ENCODE measurements around the gene PPP3CA.

DNA sequence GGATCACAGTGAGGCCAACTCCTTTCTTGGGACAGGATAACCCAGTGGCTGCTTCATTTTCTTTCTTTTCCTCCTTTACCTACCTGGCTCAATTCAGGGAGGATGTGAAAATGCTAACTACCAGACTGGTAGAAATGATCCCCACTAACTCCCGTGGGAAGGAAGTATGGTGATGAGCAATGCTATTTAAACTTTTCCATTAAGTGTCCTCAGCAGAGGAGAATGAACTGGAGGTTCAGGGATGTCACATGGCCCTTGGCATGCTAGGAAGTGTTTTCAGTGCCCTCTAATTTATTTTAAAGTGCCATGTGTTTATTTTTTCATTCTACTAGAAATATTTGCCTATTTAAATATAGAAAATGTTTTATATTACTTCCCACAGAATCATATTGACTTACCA is 363.9 kb downstream of the PPP3CA start:
- no peak for TF ChIP-seq POLR2A (IDR thresholded peaks at IDR 0.05; ENCODE audit: insufficient read depth in 1 of 2, low read depth in 2 of 2, low read length in 2 of 2)
- TF ChIP-seq EP300 (IDR thresholded peaks at IDR 0.05; ENCODE audit: low read depth in 2 of 2, low read length in 2 of 2): no peak
- no peak for TF ChIP-seq EP300 (CRISPR knock-in tag; IDR thresholded peaks at IDR 0.05; ENCODE audit: borderline replicate concordance)
- TF ChIP-seq, protein P1, sequence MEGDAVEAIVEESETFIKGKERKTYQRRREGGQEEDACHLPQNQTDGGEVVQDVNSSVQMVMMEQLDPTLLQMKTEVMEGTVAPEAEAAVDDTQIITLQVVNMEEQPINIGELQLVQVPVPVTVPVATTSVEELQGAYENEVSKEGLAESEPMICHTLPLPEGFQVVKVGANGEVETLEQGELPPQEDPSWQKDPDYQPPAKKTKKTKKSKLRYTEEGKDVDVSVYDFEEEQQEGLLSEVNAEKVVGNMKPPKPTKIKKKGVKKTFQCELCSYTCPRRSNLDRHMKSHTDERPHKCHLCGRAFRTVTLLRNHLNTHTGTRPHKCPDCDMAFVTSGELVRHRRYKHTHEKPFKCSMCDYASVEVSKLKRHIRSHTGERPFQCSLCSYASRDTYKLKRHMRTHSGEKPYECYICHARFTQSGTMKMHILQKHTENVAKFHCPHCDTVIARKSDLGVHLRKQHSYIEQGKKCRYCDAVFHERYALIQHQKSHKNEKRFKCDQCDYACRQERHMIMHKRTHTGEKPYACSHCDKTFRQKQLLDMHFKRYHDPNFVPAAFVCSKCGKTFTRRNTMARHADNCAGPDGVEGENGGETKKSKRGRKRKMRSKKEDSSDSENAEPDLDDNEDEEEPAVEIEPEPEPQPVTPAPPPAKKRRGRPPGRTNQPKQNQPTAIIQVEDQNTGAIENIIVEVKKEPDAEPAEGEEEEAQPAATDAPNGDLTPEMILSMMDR (CRISPR knock-in tag; IDR thresholded peaks at IDR 0.05): no peak
- no peak for TF ChIP-seq ZNF546 (CRISPR knock-in tag; conservative IDR thresholded peaks at IDR 0.05)
- TF ChIP-seq TCF7 (IDR thresholded peaks at IDR 0.05; ENCODE audit: low read depth): no peak
- no peak for TF ChIP-seq ZNF24 (IDR thresholded peaks at IDR 0.05)
- no peak for TF ChIP-seq TAF15 (IDR thresholded peaks at IDR 0.05; ENCODE audit: low read depth, low read length, poor library complexity, severe bottlenecking)
- TF ChIP-seq BHLHE40 (IDR thresholded peaks at IDR 0.05; ENCODE audit: low read length): no peak
- TF ChIP-seq, protein P2, sequence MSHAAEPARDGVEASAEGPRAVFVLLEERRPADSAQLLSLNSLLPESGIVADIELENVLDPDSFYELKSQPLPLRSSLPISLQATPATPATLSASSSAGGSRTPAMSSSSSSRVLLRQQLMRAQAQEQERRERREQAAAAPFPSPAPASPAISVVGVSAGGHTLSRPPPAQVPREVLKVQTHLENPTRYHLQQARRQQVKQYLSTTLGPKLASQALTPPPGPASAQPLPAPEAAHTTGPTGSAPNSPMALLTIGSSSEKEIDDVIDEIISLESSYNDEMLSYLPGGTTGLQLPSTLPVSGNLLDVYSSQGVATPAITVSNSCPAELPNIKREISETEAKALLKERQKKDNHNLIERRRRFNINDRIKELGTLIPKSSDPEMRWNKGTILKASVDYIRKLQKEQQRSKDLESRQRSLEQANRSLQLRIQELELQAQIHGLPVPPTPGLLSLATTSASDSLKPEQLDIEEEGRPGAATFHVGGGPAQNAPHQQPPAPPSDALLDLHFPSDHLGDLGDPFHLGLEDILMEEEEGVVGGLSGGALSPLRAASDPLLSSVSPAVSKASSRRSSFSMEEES (CRISPR knock-in tag; IDR thresholded peaks at IDR 0.05): no peak
- TF ChIP-seq JUNB (CRISPR knock-in tag; IDR thresholded peaks at IDR 0.05; ENCODE audit: borderline replicate concordance): no peak
- TF ChIP-seq CREB1 (IDR thresholded peaks at IDR 0.05): no peak
- no peak for TF ChIP-seq CREB1 (CRISPR knock-in tag; IDR thresholded peaks at IDR 0.05)
- TF ChIP-seq, protein P3, sequence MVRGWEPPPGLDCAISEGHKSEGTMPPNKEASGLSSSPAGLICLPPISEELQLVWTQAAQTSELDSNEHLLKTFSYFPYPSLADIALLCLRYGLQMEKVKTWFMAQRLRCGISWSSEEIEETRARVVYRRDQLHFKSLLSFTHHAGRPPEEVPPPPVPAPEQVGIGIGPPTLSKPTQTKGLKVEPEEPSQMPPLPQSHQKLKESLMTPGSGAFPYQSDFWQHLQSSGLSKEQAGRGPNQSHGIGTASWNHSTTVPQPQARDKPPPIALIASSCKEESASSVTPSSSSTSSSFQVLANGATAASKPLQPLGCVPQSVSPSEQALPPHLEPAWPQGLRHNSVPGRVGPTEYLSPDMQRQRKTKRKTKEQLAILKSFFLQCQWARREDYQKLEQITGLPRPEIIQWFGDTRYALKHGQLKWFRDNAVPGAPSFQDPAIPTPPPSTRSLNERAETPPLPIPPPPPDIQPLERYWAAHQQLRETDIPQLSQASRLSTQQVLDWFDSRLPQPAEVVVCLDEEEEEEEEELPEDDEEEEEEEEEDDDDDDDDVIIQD (CRISPR knock-in tag; IDR thresholded peaks at IDR 0.05; ENCODE audit: low read depth): no peak
- TF ChIP-seq EZH2 (conservative IDR thresholded peaks at IDR 0.05; ENCODE audit: low read depth, low read length): no peak
